ENCODE measurements around the gene ANTKMT.
"Not testable (repeated sequence)": the region's sequence is repeated elsewhere in the genome, so short reads cannot be mapped to it uniquely, and the experiment has no call there.

ANTKMT gene

GRCh38 chr16:728131-728889, 7.4 kb downstream of the ANTKMT start:
- peak; percentile 86 for DNase-seq (ENCODE audit: low spot score)

DNA sequence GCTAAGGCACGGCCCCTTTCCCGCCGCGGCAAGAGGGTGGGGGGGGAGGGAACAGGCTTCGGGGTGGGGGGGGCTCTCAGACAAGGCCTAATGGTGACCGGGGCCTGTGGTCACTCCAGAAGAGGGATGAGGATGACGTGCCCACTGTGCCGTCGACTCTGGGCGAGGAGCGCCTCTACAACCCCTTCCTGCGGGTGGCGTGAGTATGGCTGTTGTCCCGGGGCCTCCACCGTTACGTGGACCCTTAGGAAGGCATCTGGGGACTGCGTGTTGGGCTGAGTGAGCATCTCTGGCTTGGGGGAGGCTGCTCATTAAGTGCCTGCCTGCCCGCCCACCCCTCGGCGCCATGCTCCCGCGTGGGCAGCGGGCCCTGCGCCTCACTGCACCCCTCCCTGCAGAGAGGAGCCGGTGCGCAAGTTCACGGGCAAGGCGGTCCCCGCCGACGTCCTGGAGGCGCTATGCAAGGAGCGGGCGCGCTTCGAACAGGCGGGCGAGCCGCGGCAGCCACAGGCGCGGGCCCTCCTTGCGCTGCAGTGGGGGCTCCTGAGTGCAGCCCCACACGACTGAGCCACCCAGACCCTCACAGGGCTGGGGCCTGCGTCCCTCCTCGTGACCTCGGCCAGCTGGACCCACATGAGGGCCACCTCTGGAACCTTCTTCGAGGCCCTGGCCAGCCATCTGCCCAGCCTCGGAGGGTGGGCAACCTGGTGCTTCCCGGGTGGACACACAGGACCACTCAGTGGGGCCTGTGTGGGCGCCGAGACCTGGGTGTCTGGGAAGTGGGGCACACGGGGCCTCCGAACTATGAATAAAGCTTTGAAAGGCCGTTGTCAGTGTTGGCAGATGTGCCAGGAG, 8.2 kb downstream of the ANTKMT start:
- no peak for DNase-seq (ENCODE audit: low spot score)

GRCh38 chr16:729768-730665, 9.1 kb downstream of the ANTKMT start:
- no peak for DNase-seq (ENCODE audit: low spot score)

GRCh38 chr16:730666-731509, 9.9 kb downstream of the ANTKMT start:
- DNase-seq (ENCODE audit: low spot score) = no peak

DNA sequence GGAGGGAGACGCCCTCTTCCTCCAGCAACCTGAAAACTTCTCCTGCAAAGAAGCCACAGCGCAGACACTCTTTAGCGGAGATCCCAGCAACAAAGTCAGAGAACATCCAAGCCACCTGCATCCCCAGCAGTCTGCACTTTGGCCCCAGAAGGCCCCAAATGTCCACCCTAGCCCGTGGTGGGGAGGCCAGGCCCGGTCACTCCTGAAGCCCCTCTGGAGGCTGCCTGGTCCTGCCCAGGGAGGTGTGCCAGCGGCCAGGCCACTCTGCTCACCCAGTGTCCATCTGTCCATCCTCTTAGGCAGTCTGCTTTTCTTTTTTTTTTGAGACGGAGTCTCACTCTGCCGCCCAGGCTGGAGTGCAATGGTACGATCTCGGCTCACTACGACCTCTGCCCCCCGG, 11.4 kb downstream of the ANTKMT start:
- DNase-seq (ENCODE audit: low spot score) = no peak

GRCh38 chr16:732936-733335, 12.0 kb downstream of the ANTKMT start:
- DNase-seq (ENCODE audit: low spot score) = no peak

GRCh38 chr16:733382-734207, 12.6 kb downstream of the ANTKMT start:
- no peak for DNase-seq (ENCODE audit: low spot score)

DNA sequence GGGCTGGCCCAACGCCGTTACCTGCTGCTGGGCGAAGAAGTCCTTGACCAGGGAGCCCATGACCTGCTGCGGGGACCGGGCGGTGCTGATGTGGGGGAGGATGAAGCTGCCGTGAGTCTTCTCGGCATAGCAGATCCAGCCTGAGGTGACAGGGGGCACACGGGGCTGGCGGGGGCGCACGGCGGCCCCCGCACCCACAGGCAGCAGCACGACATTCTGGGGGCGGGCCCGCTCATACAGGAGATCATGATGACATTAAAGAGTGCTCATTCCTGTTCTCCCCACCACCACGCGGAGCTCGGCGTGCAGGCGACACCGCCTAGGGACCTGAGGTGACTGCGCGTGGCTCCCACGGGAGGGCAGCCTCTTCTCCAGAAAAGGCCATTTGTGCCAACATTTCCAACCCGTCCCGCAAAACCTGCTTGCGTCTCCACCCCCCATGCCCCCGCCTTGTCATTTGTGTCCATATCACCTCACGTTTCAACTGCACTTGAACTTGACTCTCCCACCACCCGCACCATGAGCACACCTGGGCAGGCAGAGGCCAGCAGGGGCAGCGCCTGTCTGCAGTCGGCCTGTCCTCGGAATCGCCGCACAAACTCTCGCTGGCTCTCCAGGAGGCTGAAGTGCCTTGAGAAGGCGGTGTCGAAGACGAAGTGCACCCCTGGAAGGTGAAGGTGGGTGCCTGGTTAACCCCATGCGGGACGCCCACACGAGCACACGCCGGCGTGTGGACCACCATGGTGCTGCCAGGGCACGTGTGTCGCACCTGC, 13.4 kb downstream of the ANTKMT start:
- no peak for DNase-seq (ENCODE audit: low spot score)

DNA sequence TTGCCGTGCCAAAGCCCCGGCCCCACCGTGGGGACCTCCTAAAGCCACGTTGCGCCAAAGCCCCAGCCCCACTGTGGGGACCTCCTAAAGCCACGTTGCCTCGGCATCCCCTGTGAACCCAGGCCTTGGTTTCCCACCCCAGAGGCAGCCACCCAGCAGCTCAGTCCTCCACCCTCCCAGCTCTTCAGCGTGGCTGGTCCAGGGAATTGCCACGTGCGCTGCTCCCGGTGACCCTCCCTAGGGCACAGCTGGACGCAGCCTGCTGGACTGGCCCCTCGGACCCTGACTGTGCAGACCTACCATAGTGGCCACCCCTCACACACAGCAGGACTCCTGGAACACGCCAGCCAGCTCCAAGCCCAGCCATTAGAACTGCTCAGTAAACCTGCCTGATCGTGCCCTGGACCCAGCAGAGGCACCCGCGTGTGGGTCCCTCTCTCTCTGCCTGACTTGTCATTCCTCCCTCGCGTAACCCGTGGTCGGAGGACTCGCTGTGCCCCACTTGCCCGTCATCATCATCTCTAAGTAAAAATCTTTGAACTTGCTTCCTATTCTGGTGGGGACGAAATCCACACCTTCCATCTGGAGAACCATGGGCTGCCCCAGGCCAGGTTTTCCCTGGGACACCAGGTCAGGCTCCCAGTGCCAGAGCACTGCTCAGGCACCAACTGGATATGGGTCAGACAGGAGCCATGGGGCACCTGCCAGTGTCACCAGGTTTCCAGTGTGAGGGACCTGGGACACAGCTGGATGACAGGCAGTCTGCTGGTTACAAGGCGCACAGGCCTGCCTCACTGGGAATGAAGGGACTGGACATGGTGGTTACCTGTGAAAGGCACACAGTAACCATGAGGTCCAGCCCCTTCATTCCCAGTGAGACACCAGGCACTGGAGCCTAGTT, 14.3 kb downstream of the ANTKMT start:
- DNase-seq (ENCODE audit: low spot score) = no peak

GRCh38 chr16:735982-736453, 15.1 kb downstream of the ANTKMT start:
- DNase-seq (ENCODE audit: low spot score) = no peak

GRCh38 chr16:736936-737481, 16.1 kb downstream of the ANTKMT start:
- no peak for DNase-seq (ENCODE audit: low spot score)

- DNase-seq (ENCODE audit: low spot score) = no peak
These were observed 18.9 kb downstream of the ANTKMT start for GRCh38 chr16:739560-740458.

- DNase-seq (ENCODE audit: low spot score) = no peak
These were observed 19.5 kb downstream of the ANTKMT start for GRCh38 chr16:740459-740763.

GRCh38 chr16:740764-741505, 20.0 kb downstream of the ANTKMT start, which contains the start of gene CIAO3:
CIAO3 (minus strand) TSS chr16:740997; CDS start chr16:740985, 12 bp downstream.
- peak; percentile 93 for DNase-seq (ENCODE audit: low spot score)

GRCh38 chr16:741986-742629, 21.2 kb downstream of the ANTKMT start:
- no peak for DNase-seq (ENCODE audit: low spot score)

DNA sequence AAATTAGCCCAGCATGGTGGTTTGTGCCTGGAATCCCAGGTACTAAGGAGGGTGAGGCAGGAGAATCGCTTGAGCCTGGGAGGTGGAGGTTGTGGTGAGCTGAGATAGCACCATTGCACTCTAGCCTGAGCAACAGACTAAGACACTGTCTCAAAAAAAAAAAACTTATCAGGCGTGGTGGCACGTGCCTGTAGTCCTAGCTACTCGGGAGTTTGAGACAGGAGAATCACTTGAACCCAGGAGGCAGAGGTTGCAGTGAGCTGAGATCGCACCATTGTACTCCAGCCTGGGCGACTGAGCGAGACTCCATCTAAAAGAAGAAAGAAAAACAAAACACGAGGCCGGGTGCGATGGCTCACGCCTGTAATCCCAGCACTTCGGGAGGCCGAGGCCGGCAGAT, 21.9 kb downstream of the ANTKMT start:
- DNase-seq (ENCODE audit: low spot score) = not testable (repeated sequence)

Measured in hepatic stellate cell (primary cell).